ENCODE results near the gene TCF4. TPM values are rescaled to one million over a fixed set of nuclear protein-coding genes. Genes with fewer than 3 reads are reported as not detected.
A peak's percentile ranks its signal among the peaks of the same experiment; 100 is the strongest.

TCF4 gene
- total RNA-seq, 1 donor from 2014 or later = 48.1 TPM

DNA sequence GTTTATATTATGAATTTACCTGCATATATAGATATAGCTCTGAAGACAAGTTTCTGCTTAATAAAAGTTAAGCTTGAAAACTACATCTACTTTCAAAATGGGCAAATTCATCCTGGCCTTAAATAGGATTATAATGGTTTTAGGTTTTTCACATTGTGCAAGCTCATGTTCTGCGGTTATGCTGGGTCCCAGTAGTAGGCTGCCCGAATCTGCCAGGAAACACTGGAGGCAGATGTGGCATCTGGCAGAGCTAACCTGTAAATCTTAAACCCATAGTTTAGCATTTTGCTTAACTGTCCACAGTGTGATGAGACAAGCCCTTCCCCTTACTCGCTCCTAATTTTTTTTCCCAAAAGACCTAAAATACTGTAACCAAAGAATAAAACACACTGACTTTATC is 234.2 kb downstream of the TCF4 start:
- peak; percentile 26 for DNase-seq (ENCODE audit: low read depth)

- no peak for DNase-seq (ENCODE audit: low read depth)
These were observed 234.6 kb downstream of the TCF4 start for GRCh38 chr18:55353391-55353790.

- DNase-seq (ENCODE audit: low read depth) = no peak
These were observed 235.8 kb downstream of the TCF4 start for GRCh38 chr18:55351980-55352714.

GRCh38 chr18:55351241-55351691 is 236.7 kb downstream of the TCF4 start:
- DNase-seq (ENCODE audit: low read depth) = no peak

DNA sequence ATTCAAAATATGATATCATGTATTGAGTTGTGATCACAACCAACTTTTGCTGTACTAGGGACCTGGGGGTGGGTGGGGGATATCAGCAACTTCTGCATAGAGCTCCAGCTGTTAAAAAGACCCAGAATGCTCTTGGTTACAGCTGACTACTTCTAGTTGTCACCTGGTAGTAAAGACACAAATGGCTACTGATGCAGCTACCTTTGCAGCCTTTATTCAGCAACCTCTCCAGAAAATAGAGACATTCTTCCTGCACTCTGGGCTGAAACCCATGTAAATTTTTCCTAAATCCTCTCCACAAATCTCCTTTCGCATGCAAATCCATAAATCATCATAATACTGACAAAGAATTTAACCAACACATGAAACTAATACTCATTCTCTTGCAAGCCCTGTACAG is 238.3 kb downstream of the TCF4 start:
- no peak for DNase-seq (ENCODE audit: low read depth)

DNA sequence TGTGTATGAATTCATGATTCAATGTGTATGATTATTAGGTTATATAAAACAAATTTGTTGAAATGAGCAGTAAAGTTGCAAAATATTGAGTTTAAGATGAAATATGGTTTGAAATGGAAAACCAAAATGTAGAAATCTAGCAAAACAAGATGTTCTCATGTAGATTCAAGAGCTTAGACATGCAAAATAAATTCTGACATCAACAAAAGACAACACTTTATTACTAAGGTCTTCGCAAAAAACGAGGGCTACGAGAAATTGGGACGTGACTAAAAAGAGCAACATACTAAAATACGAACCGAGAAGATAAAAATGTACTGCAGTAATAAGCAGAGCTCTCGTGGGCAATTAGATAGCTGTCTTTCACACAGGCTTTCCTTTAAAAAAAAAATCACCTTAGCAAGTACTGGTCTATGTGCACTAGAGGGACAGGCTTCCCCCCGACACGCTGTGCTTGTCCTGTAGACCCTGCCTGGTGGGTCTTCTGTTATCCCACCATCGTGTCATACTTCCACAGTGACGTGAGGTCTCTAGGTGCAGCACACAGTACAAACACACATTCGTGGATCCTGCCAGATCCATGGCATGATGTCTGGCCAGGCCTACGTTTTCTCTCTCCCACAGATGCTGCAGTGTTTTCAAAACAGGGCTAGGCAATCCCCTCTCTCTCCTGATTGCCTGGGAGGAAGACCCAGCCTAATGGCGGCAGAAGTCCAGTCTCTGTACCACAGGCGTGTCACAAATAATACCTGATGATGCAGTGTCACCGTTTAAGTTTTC is 240.8 kb downstream of the TCF4 start:
- DNase-seq (ENCODE audit: low read depth) = no peak

- DNase-seq (ENCODE audit: low read depth) = no peak
These were observed 241.6 kb downstream of the TCF4 start for GRCh38 chr18:55346387-55346786.

DNA sequence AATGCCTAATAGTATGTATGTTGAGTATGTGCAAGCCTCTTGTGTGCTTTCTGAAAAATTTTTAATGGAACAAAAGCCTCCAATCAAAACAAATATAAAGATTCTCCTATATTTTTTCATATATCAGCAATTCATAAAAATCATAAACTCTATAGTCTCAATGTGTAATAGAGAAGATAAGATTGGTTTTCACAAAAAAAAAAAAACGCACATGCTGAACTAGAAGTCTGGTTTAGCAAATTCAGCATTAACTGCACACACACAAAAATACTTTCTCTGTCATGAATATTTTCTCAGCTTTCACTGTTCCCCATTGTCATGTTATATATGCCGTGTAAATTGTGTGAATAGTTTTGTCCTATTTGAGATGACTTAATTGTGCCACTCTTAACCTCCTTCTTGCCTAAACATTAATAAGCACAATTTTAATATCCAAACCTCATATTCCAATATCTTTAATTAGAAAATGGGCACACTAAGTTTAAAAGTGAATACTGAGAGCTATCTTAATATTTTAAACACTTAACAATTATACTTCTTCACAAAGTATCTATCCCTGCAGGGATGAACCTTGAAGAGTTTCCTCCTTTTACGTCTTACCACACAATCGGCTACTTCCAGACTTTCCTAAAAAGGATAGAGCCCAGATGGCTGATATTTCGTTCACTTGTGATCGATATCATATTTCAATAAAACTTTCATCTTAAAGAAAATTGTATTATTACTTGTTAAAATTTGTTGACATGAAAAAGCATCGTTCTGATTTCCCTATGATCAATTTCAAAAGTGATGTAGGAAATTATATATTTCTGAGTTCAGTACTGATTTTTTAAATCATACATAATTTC is 242.7 kb downstream of the TCF4 start:
- no peak for DNase-seq (ENCODE audit: low read depth)

- peak; percentile 56 for DNase-seq (ENCODE audit: low read depth)
These were observed 244.5 kb downstream of the TCF4 start for GRCh38 chr18:55343396-55344073.

- DNase-seq (ENCODE audit: low read depth) = no peak
These were observed 247.0 kb downstream of the TCF4 start for GRCh38 chr18:55340998-55341397.

DNA sequence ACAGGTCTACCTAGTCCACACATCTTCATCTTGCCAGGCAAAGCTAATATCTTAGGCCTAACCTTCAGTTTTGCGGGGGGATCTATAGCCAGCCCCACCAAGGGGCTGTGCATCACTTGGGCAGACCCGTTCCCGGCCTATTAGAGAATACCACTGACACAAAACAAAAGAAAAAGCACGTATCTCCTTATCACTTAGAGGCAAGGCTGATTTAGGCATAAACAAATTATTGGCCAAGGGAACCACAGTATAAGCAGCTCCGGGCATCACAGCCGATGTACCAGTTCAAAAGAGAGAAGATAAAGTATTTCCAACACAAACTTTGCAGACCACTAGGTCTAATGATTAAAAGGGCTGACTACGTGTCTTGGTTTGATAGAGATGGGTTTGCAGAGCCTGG is 248.0 kb downstream of the TCF4 start:
- DNase-seq (ENCODE audit: low read depth) = no peak

DNA sequence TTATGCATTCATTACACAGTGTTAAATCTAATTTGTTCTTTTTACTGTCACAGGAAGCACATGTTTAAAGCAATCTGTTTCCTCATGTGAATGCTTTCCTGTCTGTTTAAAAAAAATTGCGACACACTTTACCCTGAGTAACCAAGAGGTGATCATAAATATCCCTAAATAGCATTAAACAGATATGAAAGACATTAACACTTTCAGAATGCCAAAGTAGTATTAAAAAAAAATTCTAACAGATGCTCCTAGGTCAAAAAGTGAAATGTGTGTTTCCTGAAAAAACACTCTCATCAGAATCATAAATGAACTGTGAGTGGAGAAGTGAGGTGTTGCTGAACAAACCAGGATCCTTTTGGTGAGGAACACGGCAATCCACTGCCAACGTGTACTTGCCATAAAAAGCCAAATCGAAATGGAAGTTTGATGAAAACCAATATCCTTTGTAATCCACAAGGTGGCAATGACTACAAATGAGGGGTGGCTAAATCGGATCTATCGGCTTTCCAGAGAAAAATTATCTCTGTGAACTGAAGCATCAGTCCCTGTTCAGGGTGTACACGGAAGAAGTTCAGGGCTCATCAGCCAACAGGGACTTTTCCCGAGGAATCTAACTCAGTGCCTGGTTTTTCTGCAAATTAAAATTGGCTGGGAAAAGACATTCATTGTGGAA is 248.9 kb downstream of the TCF4 start:
- DNase-seq (ENCODE audit: low read depth) = no peak

GRCh38 chr18:55337908-55338521 is 250.0 kb downstream of the TCF4 start:
- DNase-seq (ENCODE audit: low read depth) = peak; percentile 13

GRCh38 chr18:55337138-55337537 is 250.9 kb downstream of the TCF4 start:
- no peak for DNase-seq (ENCODE audit: low read depth)

DNA sequence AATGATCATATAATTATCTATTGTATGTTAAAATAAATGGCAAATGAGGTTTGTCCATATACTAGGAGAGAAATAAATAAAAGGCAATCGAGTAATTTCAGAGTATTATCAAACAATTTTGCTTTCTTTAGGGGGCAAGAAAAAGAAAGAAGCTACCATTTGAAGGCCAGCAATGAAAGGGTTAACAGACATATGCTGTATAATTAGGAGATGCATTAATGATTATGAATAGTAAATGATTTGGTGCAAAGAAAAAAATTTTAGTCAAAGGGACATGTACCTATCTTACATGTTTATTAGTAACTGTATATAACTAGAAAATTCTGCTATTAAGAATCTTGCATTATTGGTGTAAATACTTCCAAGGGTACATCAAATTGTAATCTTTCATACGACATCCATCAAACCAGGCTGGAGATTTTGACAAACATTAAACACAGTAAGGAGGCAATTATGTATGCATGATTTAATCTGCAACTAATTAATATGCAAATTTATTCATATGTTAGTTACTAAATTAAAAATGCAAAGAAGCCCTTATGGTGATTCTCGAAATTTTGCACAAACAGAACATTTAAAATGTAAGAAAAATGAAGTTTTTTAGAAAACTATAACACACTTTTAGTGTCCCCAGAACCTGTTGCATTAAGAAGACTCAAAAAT is 251.4 kb downstream of the TCF4 start:
- DNase-seq (ENCODE audit: low read depth) = no peak

GRCh38 chr18:55334875-55335274 is 253.1 kb downstream of the TCF4 start:
- DNase-seq (ENCODE audit: low read depth) = no peak

DNA sequence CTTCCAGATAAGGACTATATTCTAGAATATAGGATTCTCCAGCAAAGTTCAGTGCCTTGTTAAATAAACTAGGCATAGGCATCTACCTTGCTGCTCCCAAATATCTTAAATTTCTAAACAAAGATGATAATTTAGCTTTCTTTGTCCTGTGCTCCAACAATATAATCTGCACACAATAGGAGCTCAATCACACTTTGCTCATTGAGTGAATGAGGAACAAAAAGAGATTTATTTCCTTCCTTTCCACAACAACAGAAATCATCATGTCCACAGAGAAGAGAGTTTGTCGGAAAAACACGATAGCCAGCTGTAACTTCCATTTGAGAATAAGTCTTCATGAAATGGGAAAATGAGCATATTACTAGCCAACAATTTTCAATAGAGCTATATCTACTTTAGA is 256.7 kb downstream of the TCF4 start:
- no peak for DNase-seq (ENCODE audit: low read depth)

- DNase-seq (ENCODE audit: low read depth) = peak; percentile 51
These were observed 259.7 kb downstream of the TCF4 start for GRCh38 chr18:55328301-55328700.

GRCh38 chr18:55327454-55327853 is 260.5 kb downstream of the TCF4 start:
- DNase-seq (ENCODE audit: low read depth) = no peak

- no peak for DNase-seq (ENCODE audit: low read depth)
These were observed 261.9 kb downstream of the TCF4 start for GRCh38 chr18:55326134-55326533.
